Measurements from ENCODE around the gene UMODL1. TPM values are rescaled to one million over a fixed set of nuclear protein-coding genes. Genes with fewer than 3 reads are reported as not detected.
A peak's percentile ranks its signal among the peaks of the same experiment; 100 is the strongest.

The UMODL1 gene
- total RNA-seq, 1 experiment from 2014 or later, result 0.18 TPM

DNA sequence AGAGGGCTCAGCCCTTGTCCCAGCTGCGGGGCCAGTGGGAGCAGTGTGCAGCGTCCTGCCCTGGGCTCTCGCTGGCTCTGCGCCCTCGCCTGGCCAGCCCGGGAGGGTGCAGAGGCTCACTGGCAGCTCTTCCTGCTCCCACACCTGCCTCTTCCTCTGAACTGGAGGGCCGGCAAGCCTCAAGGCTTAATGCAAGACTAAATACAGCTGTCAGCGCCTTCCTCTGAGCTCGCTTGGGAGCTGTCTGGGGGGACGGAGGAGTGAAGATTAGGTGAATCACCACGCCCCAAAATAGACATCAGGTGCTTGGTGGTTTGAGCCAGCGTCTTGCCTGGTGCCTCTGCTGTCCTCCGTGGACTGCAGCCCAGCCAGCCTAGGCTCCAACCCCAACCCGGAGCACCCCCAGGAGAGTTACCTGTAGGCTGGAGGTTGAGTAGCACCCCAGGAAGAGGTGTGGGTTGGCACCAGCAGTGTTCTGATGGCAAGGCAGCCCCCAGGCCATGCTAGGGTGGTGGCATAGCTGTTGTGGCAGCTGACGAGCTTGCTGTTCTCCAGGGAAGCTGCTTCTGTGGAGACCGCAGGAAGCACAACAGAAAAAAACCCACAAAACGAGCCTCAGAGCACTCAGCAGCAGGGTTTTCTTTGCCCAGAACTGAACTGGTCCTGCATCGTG lies 36.9 kb downstream of the UMODL1 start:
- H3K4me1 ChIP-seq (ENCODE audit: control insufficient read depth, insufficient read depth, low read length), result no peaks in the 10 kb centered on the region
- ATAC-seq (peak; percentile 98), DNase-seq (ENCODE audit: low read depth, low spot score) (no peak)
- TF ChIP-seq, protein P1, sequence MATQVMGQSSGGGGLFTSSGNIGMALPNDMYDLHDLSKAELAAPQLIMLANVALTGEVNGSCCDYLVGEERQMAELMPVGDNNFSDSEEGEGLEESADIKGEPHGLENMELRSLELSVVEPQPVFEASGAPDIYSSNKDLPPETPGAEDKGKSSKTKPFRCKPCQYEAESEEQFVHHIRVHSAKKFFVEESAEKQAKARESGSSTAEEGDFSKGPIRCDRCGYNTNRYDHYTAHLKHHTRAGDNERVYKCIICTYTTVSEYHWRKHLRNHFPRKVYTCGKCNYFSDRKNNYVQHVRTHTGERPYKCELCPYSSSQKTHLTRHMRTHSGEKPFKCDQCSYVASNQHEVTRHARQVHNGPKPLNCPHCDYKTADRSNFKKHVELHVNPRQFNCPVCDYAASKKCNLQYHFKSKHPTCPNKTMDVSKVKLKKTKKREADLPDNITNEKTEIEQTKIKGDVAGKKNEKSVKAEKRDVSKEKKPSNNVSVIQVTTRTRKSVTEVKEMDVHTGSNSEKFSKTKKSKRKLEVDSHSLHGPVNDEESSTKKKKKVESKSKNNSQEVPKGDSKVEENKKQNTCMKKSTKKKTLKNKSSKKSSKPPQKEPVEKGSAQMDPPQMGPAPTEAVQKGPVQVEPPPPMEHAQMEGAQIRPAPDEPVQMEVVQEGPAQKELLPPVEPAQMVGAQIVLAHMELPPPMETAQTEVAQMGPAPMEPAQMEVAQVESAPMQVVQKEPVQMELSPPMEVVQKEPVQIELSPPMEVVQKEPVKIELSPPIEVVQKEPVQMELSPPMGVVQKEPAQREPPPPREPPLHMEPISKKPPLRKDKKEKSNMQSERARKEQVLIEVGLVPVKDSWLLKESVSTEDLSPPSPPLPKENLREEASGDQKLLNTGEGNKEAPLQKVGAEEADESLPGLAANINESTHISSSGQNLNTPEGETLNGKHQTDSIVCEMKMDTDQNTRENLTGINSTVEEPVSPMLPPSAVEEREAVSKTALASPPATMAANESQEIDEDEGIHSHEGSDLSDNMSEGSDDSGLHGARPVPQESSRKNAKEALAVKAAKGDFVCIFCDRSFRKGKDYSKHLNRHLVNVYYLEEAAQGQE (IDR thresholded peaks at IDR 0.05; ENCODE audit: insufficient read depth in 1 of 2, low read depth in 2 of 2, low read length in 1 of 2), result no peak
- TF ChIP-seq, protein P2, sequence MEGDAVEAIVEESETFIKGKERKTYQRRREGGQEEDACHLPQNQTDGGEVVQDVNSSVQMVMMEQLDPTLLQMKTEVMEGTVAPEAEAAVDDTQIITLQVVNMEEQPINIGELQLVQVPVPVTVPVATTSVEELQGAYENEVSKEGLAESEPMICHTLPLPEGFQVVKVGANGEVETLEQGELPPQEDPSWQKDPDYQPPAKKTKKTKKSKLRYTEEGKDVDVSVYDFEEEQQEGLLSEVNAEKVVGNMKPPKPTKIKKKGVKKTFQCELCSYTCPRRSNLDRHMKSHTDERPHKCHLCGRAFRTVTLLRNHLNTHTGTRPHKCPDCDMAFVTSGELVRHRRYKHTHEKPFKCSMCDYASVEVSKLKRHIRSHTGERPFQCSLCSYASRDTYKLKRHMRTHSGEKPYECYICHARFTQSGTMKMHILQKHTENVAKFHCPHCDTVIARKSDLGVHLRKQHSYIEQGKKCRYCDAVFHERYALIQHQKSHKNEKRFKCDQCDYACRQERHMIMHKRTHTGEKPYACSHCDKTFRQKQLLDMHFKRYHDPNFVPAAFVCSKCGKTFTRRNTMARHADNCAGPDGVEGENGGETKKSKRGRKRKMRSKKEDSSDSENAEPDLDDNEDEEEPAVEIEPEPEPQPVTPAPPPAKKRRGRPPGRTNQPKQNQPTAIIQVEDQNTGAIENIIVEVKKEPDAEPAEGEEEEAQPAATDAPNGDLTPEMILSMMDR (IDR thresholded peaks at IDR 0.05), result peak; percentile 89
- in situ Hi-C loops (cut with HindIII; ENCODE audit: low pct_unique_long_range_greater_than_20kb, low sequenced_read_pairs), result no loop called here
- POLR2A ChIA-PET, result no interaction called here
- H3K27ac ChIP-seq (ENCODE audit: low read length), result no peak overlapping the region
- no peaks in the 10 kb centered on the region for H3K27me3 ChIP-seq (ENCODE audit: control insufficient read depth, insufficient read depth, low read length)
- no peaks in the 10 kb centered on the region for H3K36me3 ChIP-seq (ENCODE audit: control insufficient read depth, insufficient read depth, low read length)
- BruUV-seq (replicated peaks), result no TSS peak
- no peak overlapping the region for H3K4me3 ChIP-seq (ENCODE audit: low read depth in 2 of 2, low read length in 2 of 2)
- H3K9me3 ChIP-seq (ENCODE audit: control insufficient read depth, insufficient read depth, low read depth, low read length), result no peaks in the 10 kb centered on the region
- intact Hi-C loops (cut with micrococcal nuclease; ENCODE audit: unreplicated experiment), result loop anchor here (10.0 kb wide), 2 partner anchors 73 to 173 kb away; no protein-coding TSS in a partner anchor
- CTCF ChIA-PET, result interaction anchor here (0.6 to 1.7 kb wide), 9 partner anchors 9 to 180 kb away, joined by 3 to 9 read pairs (median 4); no protein-coding TSS in a partner anchor

DNA sequence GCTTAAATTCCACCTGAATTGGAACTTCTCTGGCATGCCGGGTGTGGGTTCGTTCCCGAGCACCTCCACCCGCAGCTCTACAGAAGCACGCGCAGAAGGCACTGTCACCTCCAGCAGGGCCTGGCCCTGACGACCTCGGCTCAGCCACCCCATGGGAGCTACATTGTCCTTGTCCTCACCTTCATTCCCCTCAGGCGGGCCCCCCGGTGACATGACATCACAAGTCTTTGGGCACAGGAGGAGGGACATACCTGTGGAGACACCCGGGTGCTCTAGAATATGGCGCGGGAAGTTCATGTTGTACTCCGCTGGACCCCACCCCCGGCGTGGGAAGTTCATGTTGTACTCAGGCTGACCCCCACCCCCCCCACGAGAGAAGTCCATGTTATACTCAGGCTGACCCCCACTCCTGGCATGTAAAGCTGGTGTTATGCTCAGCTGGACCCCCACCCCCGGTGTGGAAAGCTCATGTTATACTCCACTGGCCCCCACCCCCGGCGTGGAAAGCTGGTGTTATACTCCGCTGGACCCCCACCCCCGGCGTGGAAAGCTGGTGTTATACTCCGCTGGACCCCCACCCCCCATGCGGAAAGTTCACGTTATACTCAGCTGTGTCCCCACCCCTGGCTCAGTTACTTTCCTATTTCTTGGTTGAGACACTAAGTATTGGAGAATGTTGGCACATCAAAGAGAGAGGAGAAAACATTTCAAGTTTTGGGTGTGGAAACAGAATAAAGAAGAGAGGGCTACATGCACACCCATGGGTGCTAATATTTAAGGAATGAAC lies 37.6 kb downstream of the UMODL1 start:
- Histone ChIP-seq H3K36me3 (ENCODE audit: control insufficient read depth, insufficient read depth, low read length) (no peaks in the 10 kb centered on the region), H3K4me3 (ENCODE audit: low read depth in 2 of 2, low read length in 2 of 2) (no peak overlapping the region), H3K27me3 (ENCODE audit: control insufficient read depth, insufficient read depth, low read length) (no peaks in the 10 kb centered on the region), H3K27ac (ENCODE audit: low read length) (no peak overlapping the region), H3K4me1 (ENCODE audit: control insufficient read depth, insufficient read depth, low read length) (no peaks in the 10 kb centered on the region), H3K9me3 (ENCODE audit: control insufficient read depth, insufficient read depth, low read depth, low read length) (no peaks in the 10 kb centered on the region)
- ATAC-seq (no peak), DNase-seq (ENCODE audit: low read depth, low spot score) (no peak)
- intact Hi-C loops (cut with micrococcal nuclease; ENCODE audit: unreplicated experiment), result loop anchor here (10.0 kb wide), 2 partner anchors 74 to 174 kb away; no protein-coding TSS in a partner anchor
- TF ChIP-seq SIN3A (IDR thresholded peaks at IDR 0.05; ENCODE audit: borderline replicate concordance, insufficient read depth, low read depth, low read length) (no peak), POLR2AphosphoS5 (IDR thresholded peaks at IDR 0.05; ENCODE audit: low read depth, low read length) (no peak), TCF7L2 (IDR thresholded peaks at IDR 0.05; ENCODE audit: low read depth, low read length) (no peak)
- TF ChIP-seq, protein P2 (IDR thresholded peaks at IDR 0.05), result no peak
- TF ChIP-seq, protein P1 (IDR thresholded peaks at IDR 0.05; ENCODE audit: insufficient read depth in 1 of 2, low read depth in 2 of 2, low read length in 1 of 2), result no peak
- no TSS peak for BruUV-seq (replicated peaks)
- ChIA-PET POLR2A (no interaction called here), CTCF (interaction anchor here (0.6 to 1.7 kb wide), 4 partner anchors 8 to 179 kb away, joined by 3 to 9 read pairs (median 6); no protein-coding TSS in a partner anchor)
- in situ Hi-C loops (cut with HindIII; ENCODE audit: low pct_unique_long_range_greater_than_20kb, low sequenced_read_pairs), result no loop called here
